PC-3 (cell line): ENCODE measurements around the gene CSTPP1.

Experiments
- CTCF ChIP-seq: fragments of 300-600 bp; sonication (generic); conservative IDR thresholded peaks from 2 replicates; pipeline ENCODE4 v1.5.1; 2017; ENCODE audit warnings: antibody characterized with exemption, low read depth, mild to moderate bottlenecking, low read length
- EZH2phosphoT487 ChIP-seq: fragments of 300-600 bp; sonication (generic); IDR thresholded peaks from 2 replicates; pipeline ENCODE4 v1.6.1; 2018; ENCODE audit warnings: mild to moderate bottlenecking, antibody characterized with exemption, low read length, borderline replicate concordance

- no peak; the same call in 1 of the 2 replicates for TF ChIP-seq EZH2phosphoT487
- no peak for TF ChIP-seq CTCF
Observed at GRCh38 chr11:46918083-46918787, 18.3 kb upstream of the CSTPP1 start, which contains the start of gene LRP4.
